NCI-H2196 treated with DMSO at 0.1 percent for 48 hours (cell line): ENCODE results near the gene SUN5.
"Not testable (repeated sequence)": the region's sequence is repeated elsewhere in the genome, so short reads cannot be mapped to it uniquely, and the experiment has no call there.

Source experiments
- DNase-seq: peaks from one replicate; lab custom pipeline; 2025; ENCODE audit not compliant: unreplicated experiment; lab: John Stamatoyannopoulos, UW

The SUN5 gene, protein sequence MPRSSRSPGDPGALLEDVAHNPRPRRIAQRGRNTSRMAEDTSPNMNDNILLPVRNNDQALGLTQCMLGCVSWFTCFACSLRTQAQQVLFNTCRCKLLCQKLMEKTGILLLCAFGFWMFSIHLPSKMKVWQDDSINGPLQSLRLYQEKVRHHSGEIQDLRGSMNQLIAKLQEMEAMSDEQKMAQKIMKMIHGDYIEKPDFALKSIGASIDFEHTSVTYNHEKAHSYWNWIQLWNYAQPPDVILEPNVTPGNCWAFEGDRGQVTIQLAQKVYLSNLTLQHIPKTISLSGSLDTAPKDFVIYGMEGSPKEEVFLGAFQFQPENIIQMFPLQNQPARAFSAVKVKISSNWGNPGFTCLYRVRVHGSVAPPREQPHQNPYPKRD

DNA sequence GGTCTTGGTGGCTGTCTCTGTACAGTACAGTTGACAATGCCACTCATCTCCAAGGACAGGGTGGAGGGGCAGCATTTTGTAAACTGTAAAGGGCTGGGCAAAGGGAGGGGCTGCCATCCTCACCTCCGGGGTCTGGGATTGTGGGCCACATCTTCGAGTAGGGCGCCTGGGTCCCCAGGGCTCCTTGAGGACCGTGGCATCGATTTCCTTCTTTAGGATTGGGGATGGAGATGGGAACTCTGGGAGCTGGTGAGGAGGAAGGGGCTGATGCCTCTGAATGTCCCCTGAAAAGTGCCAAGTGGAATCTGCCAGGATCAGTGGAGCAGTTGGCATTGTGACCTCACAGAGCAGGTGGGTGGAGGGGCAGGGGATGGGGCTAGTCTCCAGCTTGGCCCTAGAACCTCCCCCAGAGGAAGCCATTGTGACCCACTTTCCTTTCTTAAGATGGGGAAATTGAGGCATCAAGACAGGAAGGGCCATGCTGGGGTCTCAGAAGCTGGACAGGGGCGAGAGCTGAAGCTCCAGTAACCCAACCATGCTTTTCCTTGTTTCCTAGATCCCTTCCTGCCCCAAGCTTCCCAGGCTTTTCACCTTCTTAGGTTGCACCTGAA is at the start of gene SUN5:
Gene SUN5, minus strand, starts transcription at position 293 of the 611 bp plus-strand sequence. Its CDS starts 93 bp downstream, at position 200.
- no peak for DNase-seq

DNA sequence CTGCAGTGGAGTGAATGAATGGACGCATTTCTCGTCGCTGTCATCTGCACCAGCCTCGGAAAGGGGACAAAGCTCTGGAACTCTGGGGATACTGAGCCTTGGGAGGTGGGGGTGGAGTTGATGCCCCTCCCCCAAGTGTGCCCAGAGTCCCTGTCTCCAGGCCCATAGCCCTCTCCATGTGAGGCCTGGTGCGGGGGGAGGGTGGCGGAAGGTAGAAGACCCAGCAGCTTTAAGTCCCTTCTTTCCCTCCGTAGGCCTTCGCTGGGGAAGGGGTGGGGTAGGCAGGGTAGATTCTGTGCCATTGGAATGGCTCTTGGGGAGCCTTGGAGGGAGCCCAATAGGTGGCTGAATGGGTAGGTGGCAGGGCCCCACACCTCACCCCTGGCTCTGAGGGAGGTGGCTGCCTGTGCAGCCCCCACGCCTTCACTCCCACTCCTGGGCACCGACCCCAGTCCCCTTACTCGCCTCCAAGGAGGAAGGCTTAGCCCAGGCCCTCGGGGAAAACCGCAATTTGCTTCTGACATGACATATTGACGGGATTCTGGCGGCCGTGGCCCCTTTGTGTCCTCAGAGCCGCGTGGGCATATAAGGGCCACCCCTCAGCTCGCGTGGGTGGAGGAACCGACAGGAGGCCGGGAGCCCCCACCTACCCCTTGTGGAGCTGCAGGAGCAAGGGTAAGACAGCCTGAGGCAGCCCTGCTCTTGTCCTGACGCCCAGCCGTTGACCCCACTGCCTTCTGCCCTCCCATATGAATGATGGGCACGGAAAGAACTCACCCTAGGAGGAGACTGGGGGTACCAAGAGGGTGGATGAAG is 49.3 kb upstream of the SUN5 start, which contains the start of gene BPIFB3:
Gene BPIFB3, plus strand, starts transcription at position 613 of the 816 bp plus-strand sequence. CDS start 1,533 bp downstream, outside the sequence.
- DNase-seq, result no peak

DNA sequence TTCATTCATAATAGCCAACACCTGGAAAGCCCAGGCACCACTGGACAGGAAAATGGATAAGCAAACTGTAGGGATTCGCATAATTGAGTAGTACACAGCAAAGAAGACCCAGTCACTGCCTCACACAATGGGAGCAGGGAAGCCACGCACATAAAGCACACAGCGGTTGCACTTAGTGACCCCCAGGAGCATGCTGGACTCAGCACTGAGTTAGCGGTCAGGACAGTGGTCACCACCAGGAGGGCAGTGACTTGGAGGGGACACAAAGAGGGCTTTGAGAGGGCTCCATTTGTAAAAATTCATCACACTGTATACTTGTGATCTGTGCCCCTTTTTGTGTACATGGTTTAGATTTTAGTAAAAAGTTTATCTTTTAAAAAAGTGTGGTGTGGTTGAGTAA is 47.1 kb upstream of the SUN5 start:
- no peak for DNase-seq

DNA sequence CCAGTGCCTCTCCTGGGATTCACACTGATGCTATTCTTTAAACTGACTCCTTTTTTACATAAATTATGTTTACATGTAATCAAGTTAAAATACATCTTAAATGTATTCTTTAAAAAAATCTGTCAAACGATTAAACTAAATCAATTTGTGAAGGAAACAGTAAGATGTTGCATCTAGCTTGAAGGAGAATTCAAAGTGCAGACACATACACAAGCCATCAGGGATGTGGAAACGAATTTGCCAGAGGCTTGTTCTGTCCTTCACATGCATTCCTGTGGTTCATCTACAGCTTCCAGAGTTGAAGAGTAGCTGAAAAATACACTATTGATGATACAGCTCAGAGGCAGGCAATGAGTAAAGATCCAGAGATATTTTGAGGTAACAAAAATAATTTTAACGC is 42.2 kb upstream of the SUN5 start:
- no peak for DNase-seq

DNA sequence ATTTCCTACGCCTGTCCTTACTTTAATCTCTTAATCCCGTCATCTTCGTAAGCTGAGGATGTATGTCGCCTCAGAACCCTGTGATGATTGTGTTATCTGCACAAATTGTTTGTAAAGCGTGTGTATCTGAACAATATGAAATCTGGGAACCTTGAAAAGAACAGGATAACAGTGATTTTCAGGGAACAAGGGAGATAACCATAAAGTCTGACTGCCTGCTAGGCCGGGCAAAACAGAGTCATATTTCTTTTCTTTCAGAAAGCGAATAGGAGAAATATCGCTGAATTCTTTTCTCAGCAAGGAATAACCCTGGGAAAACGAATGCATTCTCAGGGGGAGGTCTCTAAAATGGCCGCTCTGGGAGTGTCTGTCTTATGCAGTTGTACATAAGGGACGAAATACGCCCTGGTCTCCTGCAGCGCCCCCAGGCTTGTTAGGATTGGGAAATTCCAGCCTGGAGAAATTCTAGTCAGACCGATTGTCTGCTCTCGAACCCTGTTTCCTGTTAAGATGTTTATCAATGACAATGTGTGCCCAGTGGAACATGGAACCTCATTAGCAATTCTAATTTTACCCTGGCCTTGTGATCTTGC is 41.0 kb upstream of the SUN5 start:
- DNase-seq, result not testable (repeated sequence)

DNA sequence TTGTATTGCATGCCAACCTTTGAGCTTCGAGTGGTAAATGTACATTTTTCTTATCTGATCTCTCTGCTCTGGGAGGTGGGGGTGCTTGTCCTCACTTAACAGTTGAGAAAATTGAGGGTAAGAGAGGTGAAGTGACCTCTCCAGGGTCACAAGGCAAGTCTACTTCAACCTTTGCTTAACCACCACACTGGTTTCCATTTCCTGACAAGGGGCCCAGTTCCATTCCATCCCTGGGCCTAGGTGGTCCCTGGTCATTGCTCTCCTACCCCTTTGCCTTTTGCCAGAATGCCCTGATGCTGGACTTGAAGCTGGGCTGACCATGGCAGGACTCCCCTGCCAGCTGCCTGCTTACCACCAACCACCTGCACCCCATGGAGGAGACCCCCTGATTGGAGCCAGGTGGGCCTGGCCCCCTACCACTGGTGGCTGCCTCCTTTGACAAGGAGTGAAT is 39.5 kb upstream of the SUN5 start:
- DNase-seq, result no peak

DNA sequence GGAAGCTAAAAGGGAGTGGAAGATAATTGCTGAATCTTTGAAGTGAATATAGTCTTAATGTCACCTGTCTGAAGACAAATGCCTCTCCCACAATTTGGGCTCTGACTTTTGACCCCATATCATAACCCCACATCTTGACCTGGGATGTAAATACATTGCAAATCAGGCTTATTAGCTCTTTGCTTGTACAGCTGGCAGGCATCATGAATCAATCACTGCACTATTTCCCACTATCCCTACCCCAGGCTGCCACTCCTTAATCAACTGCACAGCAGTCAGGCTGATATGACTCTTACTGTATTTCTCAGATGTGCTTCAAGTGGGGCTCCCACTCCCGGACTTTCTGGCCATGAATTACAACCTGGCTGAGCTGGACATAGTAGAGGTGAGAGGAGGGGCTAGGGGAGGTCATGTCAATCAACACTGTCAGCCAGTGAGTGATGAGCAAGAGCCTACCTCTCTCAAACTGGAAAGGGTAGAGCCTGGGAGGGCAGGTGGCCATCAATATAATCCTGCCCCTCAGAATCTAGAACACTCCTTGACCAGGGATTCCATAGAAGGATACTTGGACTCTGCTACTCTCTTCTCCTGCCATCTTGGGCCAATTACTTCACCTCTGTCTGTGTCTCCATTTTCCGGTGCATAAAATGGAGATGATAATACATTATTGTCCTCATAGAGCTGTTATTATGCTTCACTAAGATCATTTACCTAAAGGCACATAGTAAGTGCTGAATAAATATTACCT is 38.9 kb upstream of the SUN5 start:
- DNase-seq, result no peak

DNA sequence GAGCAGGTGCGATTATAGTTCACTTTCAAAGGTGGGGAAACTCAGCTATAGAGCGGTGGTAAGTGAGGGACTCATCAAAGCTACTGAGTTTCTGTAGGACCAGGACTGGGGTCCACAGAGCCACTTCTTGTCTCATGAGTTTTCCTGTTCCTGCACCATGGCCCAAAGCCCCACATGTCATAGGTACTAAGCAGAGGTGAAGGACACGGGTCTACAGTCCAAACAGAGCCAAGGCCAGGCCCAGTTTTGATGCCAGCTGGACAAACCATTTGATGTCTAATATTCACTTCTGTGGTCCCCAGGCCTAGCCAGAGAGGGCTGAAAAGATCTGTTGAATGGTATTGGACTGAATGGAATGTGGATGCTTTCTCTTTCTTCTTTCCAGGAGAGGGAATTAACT is 38.2 kb upstream of the SUN5 start:
- no peak for DNase-seq

DNA sequence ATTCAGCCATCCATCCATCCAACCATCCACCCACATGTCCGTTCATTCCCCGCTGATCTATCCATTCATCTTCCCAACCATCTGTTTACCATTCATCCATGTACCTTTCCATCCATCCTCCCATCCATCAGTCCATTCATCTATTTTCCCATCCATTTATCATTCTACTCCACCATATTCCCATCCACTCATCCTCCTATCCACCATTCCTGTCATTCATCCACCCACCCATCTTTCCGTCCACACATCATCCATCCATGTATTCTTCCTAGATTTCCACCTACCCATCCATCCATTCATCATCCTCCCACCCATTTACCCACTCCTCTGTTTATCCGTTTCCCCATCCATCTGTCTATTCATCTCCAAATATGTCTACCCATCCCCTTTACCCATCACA is 34.0 kb upstream of the SUN5 start:
- DNase-seq, result no peak

DNA sequence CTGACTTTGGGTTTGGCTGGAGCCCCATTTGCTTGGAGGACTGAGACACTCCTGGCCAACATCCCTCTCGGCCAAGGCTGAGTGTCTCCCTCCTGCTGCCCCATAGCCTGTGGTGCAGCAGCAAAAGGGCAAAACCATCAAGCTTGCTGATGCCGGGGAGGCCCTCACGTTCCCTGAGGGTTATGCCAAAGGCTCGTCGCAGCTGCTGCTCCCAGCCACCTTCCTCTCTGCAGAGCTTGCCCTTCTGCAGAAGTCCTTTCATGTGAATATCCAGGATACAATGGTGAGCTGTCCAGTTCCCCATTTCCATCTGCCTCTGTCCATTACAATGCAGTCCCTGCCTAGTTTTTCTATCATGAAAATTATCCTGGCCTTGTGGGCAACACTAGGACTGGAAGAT is 33.2 kb upstream of the SUN5 start:
- DNase-seq, result no peak

DNA sequence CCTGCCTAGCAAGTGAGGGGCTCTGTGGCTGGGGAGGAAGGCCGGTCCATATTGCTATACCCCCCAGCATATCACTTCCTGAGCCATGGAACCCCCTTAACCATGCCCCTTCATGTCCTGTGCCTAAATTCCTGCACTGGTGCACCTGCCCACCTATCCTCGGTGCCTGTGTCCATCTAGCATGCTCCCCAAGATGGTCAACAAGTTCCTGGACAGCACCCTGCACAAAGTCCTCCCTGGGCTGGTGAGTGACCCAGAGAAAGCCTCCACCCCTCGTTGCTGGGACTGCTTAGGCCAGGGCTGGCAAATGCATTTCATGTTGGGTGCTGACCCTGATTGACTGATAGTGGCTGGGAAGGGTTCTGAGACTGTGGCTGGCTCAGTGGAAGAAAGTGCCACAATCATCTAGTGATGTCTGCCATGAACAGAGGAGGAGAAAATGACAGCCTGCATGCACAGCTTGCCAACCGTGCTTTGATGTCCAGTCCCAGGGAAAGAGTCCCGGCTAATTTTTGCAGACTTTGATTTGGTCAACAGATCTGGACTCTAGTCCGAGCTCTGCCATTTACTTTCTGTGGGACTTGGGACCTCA is 30.8 kb upstream of the SUN5 start:
- DNase-seq, result no peak

DNA sequence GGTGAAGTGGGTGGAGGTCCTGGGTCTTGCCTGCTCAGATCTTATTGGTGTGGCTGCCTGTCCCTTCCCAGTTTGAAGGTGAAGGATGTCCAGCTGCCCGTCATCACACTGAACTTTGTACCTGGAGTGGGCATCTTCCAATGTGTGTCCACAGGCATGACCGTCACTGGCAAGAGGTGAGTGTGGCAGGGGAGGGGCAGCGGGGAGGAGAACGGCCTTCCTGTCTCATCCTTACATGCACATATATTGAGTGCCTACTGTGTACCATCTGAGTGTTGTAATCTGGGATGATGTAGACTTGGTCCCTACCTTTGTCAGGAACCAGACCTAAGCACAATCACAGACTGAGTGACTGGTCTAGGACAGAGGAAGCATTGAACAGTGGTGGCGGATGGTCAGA is 29.9 kb upstream of the SUN5 start:
- no peak for DNase-seq

DNA sequence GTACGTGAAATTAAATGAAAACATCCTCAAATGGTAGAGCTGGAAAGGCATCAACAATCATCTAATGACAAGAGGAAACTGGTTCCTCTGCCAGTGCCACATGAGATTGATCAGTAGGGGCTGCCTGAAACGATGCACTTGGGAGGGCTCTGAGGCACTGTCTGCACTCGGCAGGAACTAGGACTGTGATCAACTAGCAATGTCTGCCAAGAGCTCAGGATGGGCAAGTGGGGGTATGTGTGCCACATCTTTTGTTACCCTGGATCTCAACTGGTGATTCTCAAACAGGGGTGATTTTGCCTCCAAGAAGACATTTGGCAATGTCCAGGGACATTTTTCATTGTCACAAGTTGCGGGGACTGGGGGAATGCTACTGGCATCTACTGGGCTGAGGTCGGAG is 29.1 kb upstream of the SUN5 start:
- DNase-seq, result no peak

DNA sequence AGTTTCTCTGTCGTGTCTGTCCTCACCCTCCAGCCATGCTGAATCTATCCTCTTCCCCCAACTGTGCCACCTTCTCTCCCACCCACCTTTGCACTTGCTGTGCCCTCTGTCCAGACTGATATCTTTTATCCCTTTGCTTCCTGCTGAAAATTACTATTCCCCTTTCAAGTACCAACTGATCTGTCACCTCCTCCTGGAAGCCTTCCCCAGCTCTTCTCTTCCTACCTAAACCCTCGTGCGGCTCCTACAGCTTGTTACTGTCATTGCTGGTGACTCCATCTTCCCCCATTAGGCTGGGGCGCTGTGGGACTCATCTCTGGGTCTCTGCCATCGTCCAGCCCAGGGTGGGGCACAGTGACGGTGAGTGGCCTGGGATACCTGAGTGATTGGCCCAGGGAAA is 28.3 kb upstream of the SUN5 start:
- no peak for DNase-seq

DNA sequence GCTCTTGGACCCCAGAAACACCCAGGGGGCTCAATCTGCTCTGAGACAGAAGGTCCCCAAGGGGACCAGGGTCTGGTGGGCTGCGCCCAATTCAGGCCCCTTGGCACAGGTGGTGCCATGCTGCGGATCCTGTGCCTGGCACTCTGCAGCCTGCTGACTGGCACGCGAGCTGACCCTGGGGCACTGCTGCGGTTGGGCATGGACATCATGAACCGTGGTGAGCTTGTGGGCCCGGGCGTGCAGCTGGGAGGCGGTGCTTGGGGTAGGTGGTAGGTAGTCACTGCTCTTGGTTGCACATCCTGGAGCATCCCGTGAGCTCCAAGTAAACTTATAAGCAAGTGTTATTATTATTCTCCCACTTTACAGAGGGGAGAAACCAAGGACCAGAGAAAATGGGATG is 27.3 kb upstream of the SUN5 start, which contains the start of gene BPIFB6:
Gene BPIFB6, plus strand, starts transcription at position 118 of the 400 bp plus-strand sequence. Its CDS starts 0 bp downstream, at position 118.
- no peak for DNase-seq

DNA sequence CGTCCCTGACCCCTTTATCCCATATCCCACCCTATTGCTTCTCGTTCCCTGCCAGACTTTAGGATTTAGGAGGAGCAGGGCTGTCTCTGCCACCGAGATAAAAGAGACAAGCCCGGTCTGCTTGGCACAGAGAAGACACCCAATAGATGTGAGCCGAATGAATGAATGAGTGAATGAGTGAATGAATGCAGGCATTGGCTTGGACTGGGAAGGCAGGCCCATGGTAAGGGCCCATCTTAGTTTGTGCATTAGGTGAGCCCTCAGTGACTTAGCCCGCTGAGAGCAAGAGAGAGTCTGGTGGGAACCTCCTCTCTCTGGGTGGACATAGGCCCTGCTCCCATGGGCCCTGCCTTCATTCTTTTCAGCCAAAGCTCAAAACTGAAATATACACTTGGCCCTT is 26.3 kb upstream of the SUN5 start:
- no peak for DNase-seq

DNA sequence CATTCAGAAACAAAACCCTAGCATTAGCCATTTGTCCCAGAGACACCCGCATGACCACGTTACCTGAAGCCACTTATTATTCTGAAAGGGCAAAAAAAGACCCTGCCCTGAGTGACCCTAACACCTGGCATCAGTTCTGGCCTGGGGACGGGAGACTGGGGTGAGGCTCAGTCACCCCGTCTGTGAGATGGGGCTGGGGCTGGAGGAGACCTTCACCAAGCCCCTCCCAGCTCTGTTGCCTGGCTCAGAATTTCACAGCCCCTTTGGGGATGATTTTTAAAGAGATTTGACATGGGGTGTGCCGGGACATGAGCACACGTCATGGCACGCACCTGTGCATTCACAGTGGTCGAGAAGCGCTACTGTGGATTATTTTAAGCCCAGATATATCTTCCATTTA is 25.8 kb upstream of the SUN5 start:
- no peak for DNase-seq

DNA sequence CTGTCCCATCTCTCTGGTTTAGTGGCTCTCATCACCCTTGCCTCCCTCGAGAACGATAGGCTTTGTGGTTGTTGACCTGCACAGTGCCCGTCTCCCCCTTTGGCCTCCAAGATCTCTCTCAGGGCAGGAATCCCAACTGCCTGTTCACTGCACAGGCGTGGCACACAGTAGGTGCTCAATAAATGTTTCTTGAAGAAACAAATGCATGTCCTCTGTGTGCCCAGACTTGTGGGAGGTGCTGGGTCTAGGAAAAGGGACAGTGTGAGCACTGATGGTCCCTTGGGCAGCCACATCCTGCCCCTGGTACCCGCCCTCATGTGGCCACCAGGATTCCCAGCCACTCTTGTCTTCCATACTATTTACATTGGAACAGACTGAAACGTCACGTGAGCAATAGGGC is 24.6 kb upstream of the SUN5 start:
- no peak for DNase-seq

DNA sequence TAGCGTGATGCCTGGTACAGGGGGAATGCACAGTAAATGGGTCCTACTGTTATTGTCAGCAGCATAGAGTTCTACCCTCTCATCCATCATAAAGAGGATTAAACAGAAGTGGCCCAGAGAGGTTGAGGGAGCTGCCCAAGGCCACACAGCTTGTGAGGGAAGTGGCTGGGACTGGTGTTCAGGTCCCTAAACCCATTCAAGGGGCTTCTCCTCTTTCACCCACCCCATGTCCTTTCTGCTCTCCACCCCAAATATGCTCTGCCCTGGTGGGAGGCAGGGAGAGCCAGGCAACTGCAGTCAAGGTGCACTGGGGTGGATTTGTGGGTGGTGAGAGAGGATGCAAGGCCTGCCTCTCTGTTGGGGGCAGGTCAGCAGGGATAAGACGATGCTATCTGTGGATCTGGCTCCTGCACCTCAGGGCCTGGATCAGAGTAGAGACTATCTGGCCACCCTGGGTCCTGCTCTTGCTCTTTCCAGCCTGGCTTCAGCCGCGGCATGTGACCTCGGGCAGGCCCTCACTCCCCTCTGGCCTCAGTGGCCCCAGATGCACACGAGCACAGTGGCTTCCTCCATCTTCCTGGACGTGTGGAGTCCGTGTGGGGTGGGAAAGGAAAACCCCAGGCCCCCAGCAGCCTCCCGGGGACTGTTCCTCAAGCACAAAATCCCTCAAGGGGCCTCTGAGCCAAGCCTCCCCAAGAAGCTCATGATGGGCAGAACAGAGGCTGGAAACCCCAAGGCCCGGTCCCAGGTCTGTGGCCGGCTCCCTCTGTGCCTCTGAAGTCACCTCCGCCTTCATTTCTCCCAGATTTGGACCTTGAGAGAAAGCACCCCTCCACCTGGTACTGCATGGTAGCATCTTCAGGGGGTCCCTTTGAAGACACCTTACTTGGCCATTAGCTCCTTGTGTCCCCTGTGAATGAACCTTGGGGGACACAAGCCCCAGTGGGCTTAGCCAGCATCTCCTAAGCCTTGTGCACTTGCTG is 23.8 kb upstream of the SUN5 start:
- no peak for DNase-seq
